Mammary epithelial cell (primary cell): Measurements from ENCODE around the gene ASGR1.
"Not testable (repeated sequence)": the region's sequence is repeated elsewhere in the genome, so short reads cannot be mapped to it uniquely, and the experiment has no call there.

Experiments
- CTCF ChIP-seq, 2 donors: IDR thresholded peaks in 1 of 2; conservative IDR thresholded peaks in 1 of 2; 2 replicates each; pipeline ENCODE4 v1.5.1; 2011 to 2012; ENCODE audit warnings: inconsistent platforms in 2 of 2, low read length in 2 of 2, mild to moderate bottlenecking in 2 of 2, control low read depth in 1 of 2, low read depth in 1 of 2; ENCODE audit not compliant: insufficient read depth in 1 of 2; ENCODE audit errors: extremely low read depth in 1 of 2
- EZH2 ChIP-seq: IDR thresholded peaks from 2 replicates; pipeline ENCODE4 v1.6.1; 2012; ENCODE audit warnings: low read length, inconsistent platforms, borderline replicate concordance

- not testable (repeated sequence) for TF ChIP-seq CTCF (conservative IDR thresholded peaks at IDR 0.05 in 1 of 2, IDR thresholded peaks at IDR 0.05 in 1 of 2; ENCODE audit: extremely low read depth in 1 of 2, insufficient read depth in 1 of 2, low read depth in 1 of 2, low read length in 2 of 2); EZH2
Observed at GRCh38 chr17:7127501-7127900, 51.7 kb downstream of the ASGR1 start.
